22Rv1 (cell line): ENCODE data around the gene GPC6.

Source experiments
- ZFX ChIP-seq: fragments of 450-650 bp; IDR thresholded peaks from 2 replicates; pipeline ENCODE4 v1.6.1; 2017; ENCODE audit warnings: antibody characterized with exemption, borderline replicate concordance
- TF ChIP-seq, protein P1 (sequence below): fragments of 450-650 bp; IDR thresholded peaks from 2 replicates; pipeline ENCODE4 v1.5.1; 2017; ENCODE audit warnings: mild to moderate bottlenecking

DNA sequence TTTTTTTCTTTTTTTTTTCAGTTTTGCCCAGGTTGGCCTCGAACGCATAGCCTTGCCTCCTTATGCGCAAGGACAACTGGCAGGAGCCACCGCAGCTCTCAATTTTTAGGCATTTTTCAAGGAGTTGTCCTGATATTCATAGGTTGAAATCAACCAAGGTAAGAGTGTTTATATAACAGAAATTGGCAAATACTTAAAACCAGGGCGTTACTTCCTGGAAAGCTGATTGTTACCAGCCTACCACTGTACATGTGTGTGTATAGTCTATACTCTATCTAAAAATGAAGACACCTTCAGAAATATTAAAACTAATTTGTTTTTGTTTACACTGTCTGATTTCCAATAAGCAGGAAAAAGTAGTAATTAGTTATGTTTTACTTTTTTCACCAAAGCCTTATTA, 39.2 kb downstream of the GPC6 start:
- TF ChIP-seq, protein P1, sequence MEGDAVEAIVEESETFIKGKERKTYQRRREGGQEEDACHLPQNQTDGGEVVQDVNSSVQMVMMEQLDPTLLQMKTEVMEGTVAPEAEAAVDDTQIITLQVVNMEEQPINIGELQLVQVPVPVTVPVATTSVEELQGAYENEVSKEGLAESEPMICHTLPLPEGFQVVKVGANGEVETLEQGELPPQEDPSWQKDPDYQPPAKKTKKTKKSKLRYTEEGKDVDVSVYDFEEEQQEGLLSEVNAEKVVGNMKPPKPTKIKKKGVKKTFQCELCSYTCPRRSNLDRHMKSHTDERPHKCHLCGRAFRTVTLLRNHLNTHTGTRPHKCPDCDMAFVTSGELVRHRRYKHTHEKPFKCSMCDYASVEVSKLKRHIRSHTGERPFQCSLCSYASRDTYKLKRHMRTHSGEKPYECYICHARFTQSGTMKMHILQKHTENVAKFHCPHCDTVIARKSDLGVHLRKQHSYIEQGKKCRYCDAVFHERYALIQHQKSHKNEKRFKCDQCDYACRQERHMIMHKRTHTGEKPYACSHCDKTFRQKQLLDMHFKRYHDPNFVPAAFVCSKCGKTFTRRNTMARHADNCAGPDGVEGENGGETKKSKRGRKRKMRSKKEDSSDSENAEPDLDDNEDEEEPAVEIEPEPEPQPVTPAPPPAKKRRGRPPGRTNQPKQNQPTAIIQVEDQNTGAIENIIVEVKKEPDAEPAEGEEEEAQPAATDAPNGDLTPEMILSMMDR: no peak
- TF ChIP-seq ZFX: no peak
